ENCODE measurements around the gene B2M. TPM values are rescaled to one million over a fixed set of nuclear protein-coding genes. Genes with fewer than 3 reads are reported as not detected.
A peak's percentile ranks its signal among the peaks of the same experiment; 100 is the strongest.

The B2M gene
- total and polyA plus RNA-seq, 10 of the 15 experiments (the other 5 are each of a cell fraction or from before 2014, with no cell fraction given) = 2,901 to 22,794 (median 8,374) TPM

- TF ChIP-seq SUPT20H (IDR thresholded peaks at IDR 0.05; ENCODE audit: borderline replicate concordance, control insufficient read depth, low read depth, low read length) (no peak), EP300 (IDR thresholded peaks at IDR 0.05; ENCODE audit: borderline replicate concordance in 1 of 2, control insufficient read depth in 1 of 2, low read depth in 2 of 2, low read length in 2 of 2) (peak in 1 of 2 experiments; percentile 57; a peak in 1 of 4 replicates), ZNF592 (IDR thresholded peaks at IDR 0.05) (no peak), MAX (IDR thresholded peaks at IDR 0.05; ENCODE audit: low read depth, low read length) (no peak), RAD21 (IDR thresholded peaks at IDR 0.05; ENCODE audit: insufficient read depth, low read depth, low read length) (no peak), CREM (IDR thresholded peaks at IDR 0.05; ENCODE audit: low read depth) (no peak), JUND (IDR thresholded peaks at IDR 0.05; ENCODE audit: low read depth, low read length) (peak; percentile 67; the same call in 1 of the 2 replicates), PKNOX1 (IDR thresholded peaks at IDR 0.05) (peak; percentile 64), ZNF687 (IDR thresholded peaks at IDR 0.05) (no peak), IRF5 (IDR thresholded peaks at IDR 0.05; ENCODE audit: borderline replicate concordance) (no peak), ATF2 (IDR thresholded peaks at IDR 0.05; ENCODE audit: low read length) (peak; percentile 36; the same call in 1 of the 2 replicates), SIN3A (IDR thresholded peaks at IDR 0.05; ENCODE audit: low read depth, low read length) (no peak), RELB (IDR thresholded peaks at IDR 0.05; ENCODE audit: low read depth) (no peak), SIX5 (IDR thresholded peaks at IDR 0.05; ENCODE audit: low read depth, low read length, severe bottlenecking) (no peak), CREB1 (IDR thresholded peaks at IDR 0.05; ENCODE audit: low read depth) (no peak)
Measured at GRCh38 chr15:44722011-44722410, 10.7 kb downstream of the B2M start (continued).
